Activated T-cell treated with anti-CD3 and anti-CD28 coated beads, Interleukin-2, amount 50 U/mL, for 1 hour (primary cell): Measurements from ENCODE around the gene GCKR.
A peak's percentile ranks its signal among the peaks of the same experiment; 100 is the strongest.

Source experiments
- DNase-seq: peaks from one replicate; pipeline ENCODE4 v3.0.0-alpha.2; 2020

The GCKR gene, protein sequence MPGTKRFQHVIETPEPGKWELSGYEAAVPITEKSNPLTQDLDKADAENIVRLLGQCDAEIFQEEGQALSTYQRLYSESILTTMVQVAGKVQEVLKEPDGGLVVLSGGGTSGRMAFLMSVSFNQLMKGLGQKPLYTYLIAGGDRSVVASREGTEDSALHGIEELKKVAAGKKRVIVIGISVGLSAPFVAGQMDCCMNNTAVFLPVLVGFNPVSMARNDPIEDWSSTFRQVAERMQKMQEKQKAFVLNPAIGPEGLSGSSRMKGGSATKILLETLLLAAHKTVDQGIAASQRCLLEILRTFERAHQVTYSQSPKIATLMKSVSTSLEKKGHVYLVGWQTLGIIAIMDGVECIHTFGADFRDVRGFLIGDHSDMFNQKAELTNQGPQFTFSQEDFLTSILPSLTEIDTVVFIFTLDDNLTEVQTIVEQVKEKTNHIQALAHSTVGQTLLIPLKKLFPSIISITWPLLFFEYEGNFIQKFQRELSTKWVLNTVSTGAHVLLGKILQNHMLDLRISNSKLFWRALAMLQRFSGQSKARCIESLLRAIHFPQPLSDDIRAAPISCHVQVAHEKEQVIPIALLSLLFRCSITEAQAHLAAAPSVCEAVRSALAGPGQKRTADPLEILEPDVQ

DNA sequence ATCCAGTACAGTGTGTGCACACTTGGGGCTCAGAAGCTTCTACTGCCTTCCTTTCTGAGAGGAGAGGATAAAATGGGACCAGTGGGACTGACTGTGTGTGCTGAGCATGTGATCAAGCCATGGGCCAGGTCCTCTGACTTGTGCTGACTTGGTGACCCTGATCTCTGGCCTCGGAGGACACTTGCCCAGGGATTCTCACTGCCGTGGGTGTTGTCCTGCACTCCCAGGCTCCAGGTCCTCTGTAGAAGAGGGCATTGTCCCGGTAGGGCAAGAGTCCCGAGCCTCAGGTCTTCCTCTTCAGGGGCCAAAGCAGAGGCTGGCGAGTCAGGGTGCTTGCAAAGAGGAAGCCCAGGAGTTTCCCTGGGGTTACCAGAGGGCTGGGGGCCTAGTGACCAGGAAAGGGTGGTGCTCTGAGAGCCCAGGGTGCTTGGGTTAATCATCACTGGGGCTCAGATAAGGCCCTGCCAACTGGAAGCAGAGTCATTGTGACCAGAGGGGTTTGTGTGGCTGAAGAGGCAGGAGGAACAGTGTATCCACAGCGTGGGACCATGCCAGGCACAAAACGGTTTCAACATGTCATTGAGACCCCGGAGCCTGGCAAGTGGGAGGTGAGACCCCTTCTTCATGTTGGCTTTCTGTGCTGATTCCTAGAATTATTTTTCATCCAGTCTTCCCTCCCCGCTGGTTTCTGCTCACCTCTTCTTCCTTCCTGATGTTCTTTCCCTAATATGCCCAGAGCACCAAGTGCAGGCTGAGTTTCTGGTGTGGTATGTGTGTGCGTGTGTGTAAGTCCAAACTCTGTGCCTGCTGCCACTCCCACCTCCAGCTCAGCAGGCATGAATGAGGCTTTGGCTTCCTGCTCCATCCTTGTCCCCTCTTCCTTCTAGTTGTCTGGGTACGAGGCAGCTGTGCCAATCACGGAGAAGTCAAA lies at the start of gene GCKR:
GCKR (plus strand) TSS at position 483 of the 931 bp plus-strand sequence; CDS start at position 549, 66 bp downstream.
- no peak for DNase-seq

DNA sequence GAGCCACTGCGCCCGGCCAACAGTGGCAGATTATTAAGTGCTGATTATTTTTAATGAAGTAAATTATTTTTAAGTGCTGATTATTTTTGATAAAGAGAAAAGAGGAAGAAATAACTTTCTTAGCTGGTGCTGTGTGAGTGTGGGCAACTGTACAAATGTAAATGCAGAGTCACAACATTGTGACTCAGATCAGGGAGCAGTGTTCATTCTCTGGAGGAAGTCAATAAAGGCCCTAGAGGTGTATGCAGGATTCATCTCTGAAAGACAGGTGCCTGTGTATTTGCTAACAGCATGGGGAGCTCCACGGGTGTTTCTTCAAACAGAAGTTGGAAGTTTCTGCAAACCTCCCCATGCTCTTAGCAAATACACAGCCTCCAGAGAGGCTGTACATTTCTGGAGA lies 48.3 kb upstream of the GCKR start:
- DNase-seq = no peak

DNA sequence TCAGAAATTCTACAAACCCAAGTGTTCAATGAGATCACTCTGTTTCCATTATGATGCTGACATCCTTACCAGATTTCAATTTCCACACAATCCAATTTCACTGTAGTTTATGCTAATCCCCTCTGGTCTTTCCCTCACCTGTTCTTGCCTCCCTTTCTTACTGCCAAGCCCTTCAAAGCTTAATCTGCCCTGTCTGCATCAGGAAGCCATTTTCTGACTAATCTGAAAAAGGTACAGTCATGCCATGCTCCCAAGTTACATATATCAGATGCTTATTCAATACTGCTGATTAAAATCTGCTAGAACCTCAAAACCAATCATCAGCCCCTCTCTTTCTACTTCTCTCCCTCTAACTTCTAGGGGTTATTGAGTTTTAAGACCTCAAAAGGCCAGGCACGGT lies 45.5 kb upstream of the GCKR start:
- no peak for DNase-seq

DNA sequence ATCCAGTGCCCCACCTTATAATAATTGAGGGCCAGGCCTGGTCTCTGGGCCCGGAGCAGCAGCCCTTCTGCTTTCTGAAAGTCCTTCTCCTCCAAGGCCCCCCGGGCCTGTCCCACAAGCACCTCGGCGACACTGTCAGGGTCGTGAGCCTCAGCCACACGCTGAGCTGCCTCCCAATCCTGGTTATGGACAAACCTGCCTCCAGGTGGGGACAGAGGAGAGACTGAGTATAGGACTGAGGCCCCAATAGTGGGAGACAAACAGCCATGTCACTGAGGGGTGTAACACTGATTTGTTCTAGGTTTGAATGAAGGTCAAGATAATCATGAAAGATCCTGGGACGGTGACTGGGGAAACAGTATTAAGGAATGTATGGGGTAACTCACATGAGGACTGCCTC lies 42.7 kb upstream of the GCKR start:
- DNase-seq = no peak

DNA sequence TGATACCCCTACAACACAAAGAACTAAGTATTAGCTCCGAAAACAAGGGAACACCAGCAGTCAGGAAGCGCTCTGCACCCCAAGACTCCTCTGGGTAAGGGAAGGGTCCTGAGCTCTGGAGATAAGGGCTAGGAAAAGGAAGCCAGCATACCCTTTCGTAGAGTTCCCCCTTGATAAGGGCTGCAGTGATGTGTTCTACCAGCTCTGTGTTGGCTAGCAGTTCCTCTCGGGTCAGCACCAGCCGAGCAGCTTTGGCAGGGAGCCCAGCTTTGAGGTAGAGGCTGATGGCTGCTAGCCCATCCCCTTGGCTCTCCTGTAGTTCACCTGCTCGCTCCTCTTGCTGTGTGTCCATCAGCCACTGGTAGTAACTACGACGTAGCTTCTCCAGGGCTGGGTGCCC lies 35.5 kb upstream of the GCKR start:
- no peak for DNase-seq

DNA sequence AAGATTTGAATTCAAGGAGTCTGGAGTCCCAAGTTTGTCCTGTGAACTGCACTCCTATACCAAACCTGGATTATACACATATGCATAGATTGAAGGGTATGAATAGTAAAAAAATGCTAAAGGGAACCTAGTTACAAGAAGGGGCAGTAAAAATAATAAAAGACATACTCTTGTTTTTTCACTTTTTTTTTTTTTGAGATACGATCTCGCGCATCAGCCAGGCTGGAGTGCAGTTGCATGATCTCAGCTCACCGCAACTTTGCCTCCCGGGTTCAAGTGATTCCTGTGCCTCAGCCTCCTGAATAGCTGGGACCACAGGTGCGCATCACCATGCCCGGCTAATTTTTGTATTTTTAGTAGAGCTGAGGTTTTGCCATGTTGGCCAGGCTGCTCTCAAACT lies 32.2 kb upstream of the GCKR start:
- no peak for DNase-seq

DNA sequence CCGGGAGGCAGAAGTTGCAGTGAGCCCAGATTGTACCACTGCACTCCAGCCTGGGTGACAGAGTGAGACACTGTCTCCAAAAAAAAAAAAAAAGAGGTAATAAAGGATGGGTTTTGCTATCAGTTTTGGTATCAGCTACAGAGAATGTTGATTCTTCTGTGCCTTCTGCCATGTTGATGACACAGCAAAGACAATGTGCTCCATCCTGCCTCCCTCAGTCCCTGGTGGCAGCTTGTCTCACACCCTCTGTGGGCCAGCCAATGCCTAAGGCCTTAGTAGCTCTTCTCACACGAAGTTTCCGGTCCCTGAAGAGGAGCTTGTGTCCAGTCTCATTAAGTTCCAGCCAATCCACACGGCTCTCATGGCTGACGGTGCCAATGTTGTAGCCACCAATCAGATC lies 24.7 kb upstream of the GCKR start:
- no peak for DNase-seq

DNA sequence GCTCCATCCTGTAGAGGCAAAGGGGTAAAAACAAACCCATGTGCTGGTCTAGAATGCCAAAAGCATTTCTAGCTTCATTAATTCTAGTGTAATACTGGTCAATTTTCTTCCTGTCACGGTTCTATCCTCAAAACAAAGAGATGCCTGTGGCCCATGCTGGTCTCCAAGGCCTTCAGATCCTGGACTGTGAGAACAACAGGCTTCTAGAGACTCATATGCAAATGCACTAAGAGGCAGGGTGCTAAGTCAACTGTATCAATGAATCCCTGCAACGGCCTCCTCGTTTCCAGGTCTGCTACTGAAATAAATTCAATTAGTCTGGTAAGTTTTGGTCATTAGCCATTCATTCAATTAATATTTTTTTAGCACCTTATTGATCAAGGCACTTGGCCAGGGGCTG lies 11.1 kb upstream of the GCKR start:
- no peak for DNase-seq

DNA sequence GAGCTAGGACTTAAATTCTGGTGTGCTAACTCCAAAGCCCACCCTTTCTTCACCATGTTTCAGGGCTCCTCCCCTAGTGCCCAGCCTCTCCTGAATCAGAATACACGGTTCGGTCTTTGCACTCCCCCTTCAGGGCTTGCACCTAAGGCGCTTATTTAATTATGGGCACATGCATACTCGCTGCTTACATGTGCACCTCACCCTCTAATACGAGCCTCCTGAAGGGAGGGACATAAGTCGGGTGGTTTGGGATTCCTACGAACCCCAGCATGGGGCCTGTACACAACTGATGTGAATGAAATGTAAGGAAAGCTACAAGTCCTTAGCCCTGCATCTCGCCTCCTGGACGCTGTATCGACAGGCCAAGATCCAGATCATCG lies 7.5 kb upstream of the GCKR start:
- DNase-seq = no peak

DNA sequence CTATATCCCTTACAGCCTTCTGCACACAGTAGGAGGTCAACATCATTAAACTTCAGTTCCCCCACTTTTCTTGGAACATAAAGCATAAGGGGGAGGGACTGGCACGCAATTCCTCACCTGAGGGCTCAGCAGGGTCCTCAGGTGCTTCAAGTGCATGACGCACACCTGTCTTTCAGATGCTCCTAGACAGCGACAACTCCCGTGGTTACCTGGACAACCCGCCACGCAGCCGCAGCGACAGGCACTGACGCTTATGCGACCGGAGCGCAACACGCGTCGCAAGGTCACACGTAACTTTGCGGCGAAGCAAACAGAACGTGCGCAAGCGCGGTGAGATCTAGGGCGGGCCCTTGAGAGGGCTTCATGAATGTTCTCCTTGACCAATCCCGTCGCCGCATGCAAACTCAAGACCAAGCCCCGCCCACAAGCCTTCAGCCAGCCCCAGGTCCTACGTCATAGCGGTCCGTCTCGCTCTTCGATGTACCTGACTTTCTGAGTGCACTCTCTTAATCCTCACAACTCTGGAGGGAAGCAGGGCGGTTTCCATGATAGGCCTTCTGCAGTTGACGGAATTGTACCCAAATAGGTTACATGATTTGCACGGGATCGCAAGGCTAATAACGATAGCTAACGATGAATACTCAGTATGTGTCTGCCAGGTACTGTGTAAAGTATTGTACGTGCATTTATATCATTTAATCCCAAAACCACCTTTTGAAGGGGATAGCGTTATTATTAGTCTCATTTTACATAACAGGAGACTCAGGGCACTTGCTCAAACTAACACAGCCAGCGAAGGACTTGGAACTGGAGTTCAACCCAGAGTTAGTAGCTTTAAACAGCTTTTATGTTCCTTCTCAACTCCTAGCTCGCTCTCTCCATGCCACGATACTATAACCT lies 6.9 kb upstream of the GCKR start, which contains the start of gene IFT172:
IFT172 (minus strand) TSS at position 246 of the 900 bp plus-strand sequence; CDS start at position 156, 90 bp downstream.
- DNase-seq = peak; percentile 98

DNA sequence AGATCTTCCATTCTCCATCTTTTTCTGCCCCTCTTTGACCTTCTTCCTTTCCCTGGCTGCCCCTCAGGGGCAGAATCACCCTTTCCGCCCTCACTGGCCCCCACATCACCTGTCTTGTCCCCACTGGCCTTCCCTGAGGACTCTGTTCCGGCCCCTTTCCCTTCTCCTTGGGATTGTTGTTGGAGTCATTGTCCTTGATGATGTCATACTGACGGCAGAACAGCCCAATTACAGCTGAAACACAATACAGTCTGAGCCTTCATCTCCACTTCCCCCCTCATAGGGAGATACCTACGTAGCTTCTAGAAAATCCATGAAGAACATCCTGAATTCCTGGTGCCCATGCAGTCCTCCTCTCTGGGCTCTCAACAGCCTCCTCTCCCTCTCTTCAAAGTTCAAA lies 4.1 kb upstream of the GCKR start:
- no peak for DNase-seq

DNA sequence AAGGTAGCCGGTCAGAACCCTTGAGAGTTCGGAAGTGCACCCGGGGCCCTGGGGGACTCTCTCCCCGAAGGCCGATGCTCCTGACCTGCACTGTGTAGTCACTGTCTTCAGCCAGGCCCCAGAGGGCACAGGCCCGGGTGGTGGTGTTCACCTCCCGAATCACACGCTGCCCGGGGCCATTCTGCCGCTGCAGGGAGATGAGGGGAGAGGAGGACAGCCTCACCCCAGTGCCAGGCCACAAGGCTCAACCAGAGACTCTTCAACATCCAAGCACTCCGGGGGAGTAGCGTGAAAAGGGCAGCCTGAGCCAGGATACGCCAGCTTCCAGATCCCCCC lies 2.7 kb upstream of the GCKR start:
- no peak for DNase-seq

DNA sequence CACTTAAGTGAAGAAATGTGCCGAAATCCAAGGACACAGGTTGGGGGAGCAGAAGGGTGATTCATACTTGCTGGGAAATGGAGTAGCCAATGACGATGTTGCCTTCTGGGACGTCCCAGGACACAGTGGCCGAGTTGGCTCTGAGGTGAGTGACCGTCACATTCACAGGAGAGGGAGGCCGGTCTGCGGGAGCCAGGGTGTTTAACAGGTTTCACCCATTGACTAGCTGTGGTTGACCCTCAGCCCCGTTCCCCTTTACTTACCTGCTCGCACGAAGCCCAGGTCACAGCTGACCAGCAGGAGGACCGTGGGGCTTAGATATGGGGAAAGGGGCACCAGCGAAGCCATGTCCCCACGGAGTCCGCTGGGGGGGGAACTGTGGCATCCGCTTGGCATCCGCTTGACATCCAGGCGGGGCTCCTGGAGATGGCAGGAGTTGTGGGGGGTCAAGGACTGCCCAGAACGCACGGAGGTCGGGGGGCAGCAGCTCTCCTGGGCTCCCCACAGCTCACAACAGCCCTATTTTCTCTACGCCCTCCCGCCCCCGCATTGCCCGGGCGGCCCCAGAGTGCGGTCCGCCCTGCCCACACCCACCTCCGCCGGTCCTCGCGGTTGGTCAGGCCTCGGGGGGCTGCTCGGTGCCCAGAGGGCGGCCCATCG lies 2.2 kb upstream of the GCKR start:
- DNase-seq = no peak

DNA sequence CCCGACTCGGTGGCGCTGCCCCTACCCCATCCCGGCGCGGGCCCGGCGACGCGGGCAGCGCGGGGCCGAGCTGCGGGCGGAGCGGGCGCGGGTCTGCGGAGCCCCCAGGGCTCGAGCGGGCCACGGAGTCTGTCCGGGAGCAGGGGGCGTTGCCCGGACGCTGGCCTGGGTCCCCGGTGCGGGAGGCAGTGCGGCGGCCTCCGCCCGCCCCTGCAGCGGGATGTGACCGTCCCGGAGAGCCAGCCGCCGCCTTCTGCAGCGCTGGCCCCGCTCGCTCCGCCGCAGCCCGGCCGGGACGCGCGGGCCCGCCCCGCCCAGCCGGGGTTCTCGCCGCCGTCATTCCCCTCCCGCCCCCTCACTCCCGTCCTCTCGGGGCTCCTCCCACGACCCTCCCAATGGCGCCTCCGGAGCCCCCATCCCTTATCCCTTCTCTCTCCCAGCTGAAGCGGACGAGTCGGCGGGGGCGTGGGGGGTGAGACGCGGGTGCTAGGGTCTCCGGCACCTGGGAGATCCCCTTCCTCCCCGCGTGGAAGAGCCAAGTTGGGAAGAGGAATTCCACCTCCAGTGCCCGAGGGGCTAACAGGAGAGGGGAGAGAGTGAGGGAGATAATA lies 1.6 kb upstream of the GCKR start, which contains the start of gene FNDC4:
FNDC4 (minus strand) TSS at position 257 of the 611 bp plus-strand sequence. CDS start 521 bp downstream, outside the sequence.
- peak; percentile 44 for DNase-seq

DNA sequence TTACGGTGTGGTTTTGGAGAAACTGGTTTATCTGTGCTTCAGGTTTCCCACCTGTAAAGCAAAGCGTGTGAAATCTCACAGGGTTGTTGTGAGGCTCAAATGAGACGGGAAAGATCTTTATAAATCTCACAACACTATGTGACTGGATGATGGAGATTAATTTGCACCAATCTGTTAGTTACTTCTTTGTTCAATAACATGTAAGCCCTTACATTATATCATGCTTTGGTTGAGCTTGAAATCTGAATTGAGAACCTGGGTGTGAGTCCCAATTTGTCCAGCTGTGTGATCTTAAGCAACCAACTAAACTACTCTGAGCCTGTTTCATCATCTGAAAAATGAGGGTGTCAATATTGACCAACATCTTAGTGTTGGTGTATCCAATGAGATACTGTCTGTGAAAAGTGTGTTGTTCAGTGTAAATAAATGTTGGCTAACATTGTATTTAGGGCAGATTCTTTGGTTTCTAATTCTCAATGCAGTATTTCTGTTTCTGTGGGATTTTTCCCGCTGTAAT lies 741 bp upstream of the GCKR start:
- no peak for DNase-seq

DNA sequence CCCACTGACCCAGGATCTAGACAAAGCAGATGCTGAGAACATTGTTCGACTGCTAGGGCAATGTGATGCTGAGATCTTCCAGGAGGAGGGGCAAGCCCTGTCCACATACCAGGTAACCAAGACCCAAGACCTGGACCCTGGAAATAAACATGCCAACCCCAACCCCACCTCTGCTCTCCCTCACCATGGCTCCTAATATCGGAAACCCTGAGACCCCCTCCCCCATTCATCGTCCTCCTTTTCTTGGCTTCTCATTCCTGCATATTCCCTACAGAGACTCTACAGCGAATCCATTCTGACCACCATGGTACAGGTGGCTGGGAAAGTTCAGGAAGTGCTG lies 619 bp downstream of the GCKR start:
- DNase-seq = no peak

DNA sequence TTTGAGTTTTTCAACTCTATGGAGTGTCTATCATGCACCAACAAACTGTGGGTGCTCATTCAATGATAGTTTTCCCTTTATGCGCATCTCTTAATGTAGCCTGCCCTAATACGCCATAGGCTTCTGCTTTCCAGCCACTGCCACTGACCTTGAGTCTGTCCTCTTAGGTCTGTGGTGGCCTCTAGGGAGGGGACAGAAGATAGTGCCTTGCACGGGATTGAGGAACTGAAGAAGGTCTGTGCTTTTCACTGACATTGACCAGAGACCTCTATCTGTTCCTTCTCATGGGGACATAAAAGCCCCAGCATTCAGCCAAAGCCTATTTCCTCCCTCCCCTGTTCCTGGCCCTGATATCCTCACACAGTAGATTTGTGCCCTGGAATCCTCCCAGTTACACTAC lies 2.3 kb downstream of the GCKR start:
- DNase-seq = no peak

DNA sequence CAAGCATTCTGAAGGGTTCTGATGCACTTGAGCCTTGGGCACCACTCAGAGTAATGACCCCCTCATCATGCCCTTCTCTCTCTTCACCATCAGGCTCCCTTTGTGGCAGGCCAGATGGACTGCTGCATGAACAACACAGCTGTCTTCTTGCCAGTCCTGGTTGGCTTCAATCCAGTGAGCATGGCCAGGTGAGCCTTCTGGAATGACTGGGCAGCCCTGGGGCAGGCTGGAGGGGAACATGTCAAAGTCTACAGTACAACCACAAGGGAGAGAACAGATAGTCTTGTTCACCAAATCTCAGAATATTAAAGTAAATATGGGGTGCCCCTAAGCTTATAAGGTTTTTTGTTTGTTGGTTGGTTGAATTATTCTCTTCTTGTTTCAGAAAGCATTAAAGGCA lies 4.4 kb downstream of the GCKR start:
- DNase-seq = no peak

DNA sequence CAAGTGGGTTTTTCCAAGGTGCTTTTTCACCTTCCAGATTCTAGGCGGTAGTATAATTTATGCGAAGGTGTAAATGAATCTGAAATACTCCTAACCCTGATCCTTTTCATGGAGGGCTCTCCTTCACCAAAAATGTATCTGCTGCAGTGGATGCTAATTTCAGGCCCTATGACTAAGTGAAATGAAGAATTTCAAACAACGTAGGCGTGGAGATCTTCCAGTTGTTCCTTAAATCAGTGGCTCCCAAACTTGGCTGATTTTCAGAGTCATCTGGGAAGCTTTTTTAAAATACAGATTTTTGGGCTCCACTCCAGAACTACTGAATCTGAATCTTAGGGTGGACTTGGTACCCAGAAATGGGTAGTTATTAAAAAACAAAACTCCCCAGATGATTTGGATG lies 5.5 kb downstream of the GCKR start:
- DNase-seq = no peak

DNA sequence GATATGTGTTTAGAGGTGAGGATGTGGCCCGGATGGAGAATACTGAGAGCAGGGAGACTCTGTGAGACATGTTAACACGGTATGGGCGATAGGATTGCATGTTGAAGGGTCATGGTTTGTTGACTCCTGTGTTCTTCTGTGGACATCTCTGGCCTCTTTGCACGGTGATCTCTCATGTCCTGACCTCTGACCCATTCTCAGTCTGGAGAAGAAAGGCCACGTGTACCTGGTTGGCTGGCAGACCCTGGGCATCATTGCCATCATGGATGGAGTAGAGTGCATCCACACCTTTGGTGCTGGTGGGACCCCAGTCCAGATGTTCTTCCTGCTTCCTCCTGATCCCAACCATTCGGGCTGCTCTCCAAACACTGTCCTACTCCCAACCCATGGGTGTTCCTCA lies 9.9 kb downstream of the GCKR start:
- no peak for DNase-seq

DNA sequence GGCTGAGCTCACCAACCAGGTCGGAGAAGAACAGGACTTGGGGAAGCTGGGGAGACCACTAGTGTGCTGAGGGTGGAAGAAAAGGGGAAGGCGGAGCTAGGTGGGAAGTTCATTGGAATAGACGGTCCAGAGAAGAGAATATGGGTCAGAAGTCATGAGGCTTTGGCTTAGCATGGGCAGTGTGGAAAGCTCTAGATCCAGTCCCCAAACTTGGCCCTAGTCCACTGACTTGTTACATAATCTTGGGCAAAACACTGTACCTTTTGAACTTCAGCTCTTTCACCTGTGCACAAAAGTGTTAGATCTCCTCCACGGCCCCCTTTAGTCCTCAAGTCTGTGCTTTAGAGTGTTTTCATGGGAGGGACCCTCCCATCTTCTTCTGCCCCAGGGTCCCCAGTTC lies 10.7 kb downstream of the GCKR start:
- DNase-seq = no peak
